Spinal cord (tissue), 10 donors: Measurements from ENCODE around the gene ACOT11. TPM values are rescaled to one million over a fixed set of nuclear protein-coding genes. Genes with fewer than 3 reads are reported as not detected.

Experiments
- DNase-seq, 6 donors: peaks; one replicate each; pipeline versions ENCODE4 v3.0.0 to v3.0.0-alpha.2; 2013 to 2015; ENCODE audit warnings: low spot score in 6 of 6, low read depth in 4 of 6
- H3K27ac ChIP-seq: one replicate; pipeline ENCODE4 v1.5.1; 2013; ENCODE audit warnings: low read depth, low read length, control low read depth
- H3K27me3 ChIP-seq: one replicate; pipeline ENCODE4 v1.6.1; 2013; ENCODE audit warnings: low read length; ENCODE audit not compliant: control insufficient read depth, insufficient read depth
- H3K36me3 ChIP-seq: one replicate; pipeline ENCODE4 v1.6.1; 2013; ENCODE audit warnings: low read length; ENCODE audit not compliant: control insufficient read depth, insufficient read depth
- H3K4me1 ChIP-seq: one replicate; pipeline ENCODE4 v1.6.1; 2013; ENCODE audit warnings: low read length; ENCODE audit not compliant: control insufficient read depth, insufficient read depth
- H3K4me3 ChIP-seq: one replicate; pipeline ENCODE4 v1.5.1; 2013; ENCODE audit warnings: low read depth, low read length, control low read depth
- H3K9me3 ChIP-seq: one replicate; pipeline ENCODE4 v1.6.1; 2013; ENCODE audit warnings: low read length; ENCODE audit not compliant: control insufficient read depth, insufficient read depth
- WGBS: methylation state at CpG from one replicate; pipeline ENCODE4 v1.1.5; 2013; ENCODE audit warnings: missing lambda C conversion rate; ENCODE audit not compliant: insufficient coverage; 5-methylcytosine and 5-hydroxymethylcytosine counted together
- polyA plus RNA-seq, 2 donors: library from polyadenylated mRNA; unstranded; fragments of 120-200 nt; gene quantifications; one replicate each; pipeline ENCODE4 v1.2.1, GENCODE V29; 2013; ENCODE audit not compliant: insufficient read length in 2 of 2
- total RNA-seq, 2 donors: library from RNA; depleted of rRNA in 1 of 2; stranded (reverse); fragments of 120-200 nt in 1 of 2; fragments of >200 nt in 1 of 2; gene quantifications; one replicate each; pipeline versions ENCODE4 v1.2.3 to v1.2.4, GENCODE V29; 2013 to 2014
- donor health status: healthy.

The ACOT11 gene
- total and polyA plus RNA-seq, 4 donors: 3.6 to 19.7 (median 8.2) TPM

DNA sequence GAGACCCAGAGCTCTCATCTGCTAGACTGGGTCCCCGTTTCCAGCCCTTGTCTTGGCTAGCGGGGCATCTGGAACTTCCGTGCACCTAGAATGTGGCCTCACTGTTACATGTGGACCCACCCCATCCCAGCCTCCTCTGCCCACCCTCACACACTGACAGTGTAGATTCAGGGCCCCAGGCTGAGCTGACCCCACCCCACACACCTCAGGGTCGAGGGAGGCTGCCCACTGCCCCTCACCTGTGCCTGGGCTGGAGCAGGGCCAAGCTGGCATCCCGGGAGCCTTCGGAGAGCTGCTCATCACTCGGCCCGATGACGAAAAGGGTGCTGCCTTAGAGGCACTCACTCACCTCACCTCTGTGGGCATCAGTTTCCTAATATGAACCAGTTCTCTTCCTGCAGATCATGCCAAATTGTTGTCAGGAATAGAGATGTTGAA, 11.1 kb downstream of the ACOT11 start:
- peaks cover 14% of the 10 kb centered on the region for H3K4me1 ChIP-seq

GRCh38 chr1:54559771-54560231, 11.8 kb downstream of the ACOT11 start:
- Histone ChIP-seq H3K27me3 (no peaks in the 10 kb centered on the region), H3K27ac (no peak overlapping the region), H3K4me3 (no peak overlapping the region), H3K9me3 (no peaks in the 10 kb centered on the region), H3K36me3 (no peaks in the 10 kb centered on the region), H3K4me1 (peaks cover 14% of the 10 kb centered on the region)
- DNase-seq: no peak
- 97% methylated on average over 3 of the region's 3 CpGs for WGBS

More for the DNA sequence above, 11.1 kb downstream of the ACOT11 start:
- H3K4me3 ChIP-seq: no peak overlapping the region
- no peaks in the 10 kb centered on the region for H3K27me3 ChIP-seq
- DNase-seq: no peak
- H3K36me3 ChIP-seq: no peaks in the 10 kb centered on the region
- 84% methylated on average over 9 of the region's 9 CpGs for WGBS
- no peaks in the 10 kb centered on the region for H3K9me3 ChIP-seq
- no peak overlapping the region for H3K27ac ChIP-seq

- no peaks in the 10 kb centered on the region for H3K36me3 ChIP-seq
- no peak overlapping the region for H3K4me3 ChIP-seq
- H3K9me3 ChIP-seq: no peaks in the 10 kb centered on the region
- WGBS: 82% methylated on average over 8 of the region's 17 CpGs
- peaks cover 19% of the 10 kb centered on the region for H3K4me1 ChIP-seq
- DNase-seq: no peak
- H3K27ac ChIP-seq: no peak overlapping the region
- no peaks in the 10 kb centered on the region for H3K27me3 ChIP-seq
Observed at GRCh38 chr1:54564312-54565112, 16.5 kb downstream of the ACOT11 start.

GRCh38 chr1:54565113-54565501, 17.1 kb downstream of the ACOT11 start:
- Histone ChIP-seq H3K27ac (no peak overlapping the region), H3K4me1 (peaks cover 15% of the 10 kb centered on the region), H3K9me3 (no peaks in the 10 kb centered on the region), H3K27me3 (no peaks in the 10 kb centered on the region), H3K4me3 (no peak overlapping the region), H3K36me3 (no peaks in the 10 kb centered on the region)
- WGBS: 88% methylated on average over 4 of the region's 4 CpGs
- no peak for DNase-seq

DNA sequence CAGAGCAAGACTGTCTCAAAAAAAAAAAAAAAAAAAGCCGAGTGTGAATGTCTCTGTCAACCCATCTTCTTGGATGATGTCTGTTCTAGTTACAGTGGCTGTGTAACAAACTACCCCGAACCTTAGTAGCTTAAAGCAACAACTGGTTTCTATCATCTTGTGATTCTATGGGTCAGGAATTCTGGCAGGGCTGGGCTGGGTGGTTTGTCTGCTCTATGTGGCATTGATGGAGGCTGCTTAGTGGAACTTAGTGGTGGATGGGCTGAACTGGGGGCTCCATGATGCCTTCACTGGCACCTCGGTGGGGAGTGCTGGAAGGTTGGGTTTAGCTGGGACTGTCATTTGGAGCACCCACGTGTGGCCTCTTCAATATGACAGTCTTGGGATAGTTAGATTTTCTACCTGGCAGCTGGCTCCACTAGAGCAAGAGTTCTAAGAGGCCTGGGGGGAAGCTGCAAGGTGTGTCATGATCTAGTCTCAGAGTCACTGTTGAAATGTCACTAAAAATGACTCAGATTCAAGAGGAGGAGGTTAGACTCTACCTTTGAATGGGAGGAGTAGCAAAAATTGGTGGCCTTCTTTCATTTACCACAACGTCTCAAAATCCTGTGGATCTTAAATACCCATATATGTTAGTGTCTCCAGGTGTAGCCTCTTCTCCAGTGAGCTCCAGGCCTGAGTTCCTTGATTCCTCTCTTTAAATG, 18.6 kb downstream of the ACOT11 start:
- DNase-seq: no peak
- no peak overlapping the region for H3K4me3 ChIP-seq
- no peaks in the 10 kb centered on the region for H3K9me3 ChIP-seq
- WGBS: 92% methylated on average over 3 of the region's 5 CpGs
- peaks cover 22% of the 10 kb centered on the region for H3K4me1 ChIP-seq
- no peaks in the 10 kb centered on the region for H3K36me3 ChIP-seq
- H3K27me3 ChIP-seq: no peaks in the 10 kb centered on the region
- H3K27ac ChIP-seq: no peak overlapping the region

DNA sequence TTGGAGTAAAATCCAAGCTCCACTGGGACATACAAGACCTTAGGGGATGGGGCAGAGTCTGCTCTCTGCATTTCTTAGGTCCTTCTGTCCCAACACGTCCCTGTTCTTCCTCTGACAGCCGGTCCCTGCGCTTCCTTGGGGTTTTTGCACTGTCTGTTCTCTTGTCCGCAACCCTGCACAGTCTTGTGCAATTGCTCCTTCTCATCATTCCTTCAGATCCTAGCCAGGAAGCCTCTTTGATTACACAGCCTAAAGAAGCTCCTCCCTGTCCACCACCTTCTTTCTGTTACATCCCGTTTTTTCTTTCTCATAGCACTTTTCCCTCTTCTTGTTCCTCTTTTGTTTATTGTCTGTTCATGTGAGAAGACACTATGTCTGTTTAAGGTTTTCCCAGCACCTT, 19.9 kb downstream of the ACOT11 start:
- Histone ChIP-seq H3K36me3 (no peaks in the 10 kb centered on the region), H3K9me3 (no peaks in the 10 kb centered on the region), H3K4me1 (peaks cover 33% of the 10 kb centered on the region), H3K27ac (no peak overlapping the region), H3K27me3 (no peaks in the 10 kb centered on the region), H3K4me3 (no peak overlapping the region)
- WGBS: 86% methylated on average over 4 of the region's 5 CpGs
- DNase-seq: no peak

DNA sequence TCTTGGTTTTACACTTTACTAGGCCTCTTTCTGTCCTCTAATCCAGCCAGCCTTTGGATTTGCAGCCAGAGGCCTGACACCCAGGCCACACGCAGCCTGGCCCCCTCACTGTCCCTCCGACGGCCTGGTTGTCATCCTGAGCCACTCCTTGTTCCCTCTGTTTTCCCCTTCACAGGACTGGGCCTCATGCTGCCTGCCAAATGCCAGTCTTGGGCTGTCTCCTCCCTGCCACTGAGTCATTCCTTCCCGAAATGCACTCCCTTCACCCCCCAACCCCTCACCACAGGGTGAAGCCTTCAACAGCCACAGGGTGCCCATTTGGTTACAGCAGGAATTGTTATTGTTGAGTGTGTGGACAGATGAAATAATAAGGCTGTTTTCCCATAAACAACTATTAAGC, 21.3 kb downstream of the ACOT11 start:
- no peaks in the 10 kb centered on the region for H3K27me3 ChIP-seq
- H3K9me3 ChIP-seq: no peaks in the 10 kb centered on the region
- H3K4me3 ChIP-seq: no peak overlapping the region
- H3K4me1 ChIP-seq: peaks cover 33% of the 10 kb centered on the region
- WGBS: 36% methylated on average over 3 of the region's 4 CpGs
- DNase-seq: no peak
- no peaks in the 10 kb centered on the region for H3K36me3 ChIP-seq
- peak overlapping the region; percentile 33 for H3K27ac ChIP-seq

GRCh38 chr1:54570161-54570560, 22.1 kb downstream of the ACOT11 start:
- Histone ChIP-seq H3K27me3 (no peaks in the 10 kb centered on the region), H3K9me3 (no peaks in the 10 kb centered on the region), H3K4me1 (peaks cover 30% of the 10 kb centered on the region), H3K4me3 (no peak overlapping the region), H3K27ac (no peak overlapping the region), H3K36me3 (no peaks in the 10 kb centered on the region)
- DNase-seq: no peak
- 100% methylated on average over 1 of the region's 5 CpGs for WGBS

DNA sequence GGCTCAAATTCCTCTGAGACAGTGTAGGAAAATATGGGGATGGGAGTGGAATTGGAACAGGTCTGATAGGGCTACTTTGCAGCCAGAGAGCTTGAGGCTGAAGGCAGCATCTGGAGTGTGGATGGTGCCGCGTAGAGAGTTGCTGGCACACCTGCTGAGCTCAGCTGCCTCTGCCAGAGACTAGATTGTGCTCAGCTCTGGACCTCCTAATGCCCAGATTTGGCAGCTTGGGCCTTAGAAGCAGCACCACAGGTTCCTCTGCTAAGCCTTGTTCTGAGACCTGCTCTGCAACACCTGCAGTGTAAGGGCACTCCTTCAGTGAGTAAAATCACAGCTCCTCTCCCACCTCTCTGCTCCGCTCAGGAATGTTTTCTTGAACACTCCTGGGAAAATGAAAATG, 23.3 kb downstream of the ACOT11 start:
- DNase-seq: peak in 1 of 6 donors; percentile 20
- Histone ChIP-seq H3K27me3 (no peaks in the 10 kb centered on the region), H3K4me3 (no peak overlapping the region), H3K9me3 (no peaks in the 10 kb centered on the region), H3K36me3 (no peaks in the 10 kb centered on the region), H3K4me1 (peaks cover 21% of the 10 kb centered on the region), H3K27ac (peak overlapping the region; percentile 57)
- 53% methylated on average over 2 of the region's 3 CpGs for WGBS
